A549 treated with DMSO at 1 μM for 4 hours (cell line): ENCODE data around the gene TBC1D17. TPM values are rescaled to one million over a fixed set of nuclear protein-coding genes. Genes with fewer than 3 reads are reported as not detected.

Experiments
- total RNA-seq: library from RNA; stranded (reverse); fragments of 200-300 nt; extraction: Qiagen RNA extraction; gene quantifications from 5 replicates; pipeline ENCODE4 v1.2.3, GENCODE V29; 2022; ENCODE audit warnings: low read depth

The TBC1D17 gene
- total RNA-seq, result 21.9 to 24.2 TPM (median 22.6 TPM) in 5 replicates

GRCh38 chr19:49877020-49877878, at the start of gene TBC1D17, which contains the start of gene AKT1S1:
TBC1D17 (plus strand) TSS chr19:49877702; CDS start chr19:49877724, 22 bp downstream.
AKT1S1 (minus strand) TSS chr19:49877355; CDS start chr19:49873295, 4,060 bp downstream.

GRCh38 chr19:49850487-49851342, 26.8 kb upstream of the TBC1D17 start, which contains the start of gene PTOV1:
PTOV1 (plus strand) TSS chr19:49851159.

GRCh38 chr19:49866933-49867782, 10.3 kb upstream of the TBC1D17 start, which contains the start of gene PNKP:
PNKP (minus strand) TSS chr19:49867576; CDS start chr19:49867204, 372 bp downstream.

GRCh38 chr19:49896863-49897621, 19.5 kb downstream of the TBC1D17 start, which contains the start of gene IL4I1:
IL4I1 (minus strand) TSS chr19:49896887; CDS start chr19:49896160, 727 bp downstream.

GRCh38 chr19:49929121-49929610, 51.7 kb downstream of the TBC1D17 start, which contains the start of the genes ATF5 and NUP62:
ATF5 (plus strand) TSS chr19:49929205; CDS start chr19:49930851, 1,646 bp downstream.
NUP62 (minus strand) TSS chr19:49929504; CDS start chr19:49909807, 19,697 bp downstream.

Other genes starting within 250 kb of the TBC1D17 start
- gene RRAS, start 237.6 kb upstream of the TBC1D17 start, total RNA-seq, result 83.1 to 125 TPM (median 114 TPM) in 5 replicates
- 41.9 to 71.4 TPM (median 66.3 TPM) in 5 replicates for gene SCAF1, start 235.5 kb upstream of the TBC1D17 start, total RNA-seq
- gene IRF3, start 211.8 kb upstream of the TBC1D17 start, total RNA-seq, result 86.3 to 119 TPM (median 102 TPM) in 5 replicates
- 58.3 to 77.0 TPM (median 67.6 TPM) in 5 replicates for gene BCL2L12, start 211.8 kb upstream of the TBC1D17 start, total RNA-seq
- gene PRMT1, start 200.4 kb upstream of the TBC1D17 start, total RNA-seq, result 373 to 457 TPM (median 431 TPM) in 5 replicates
- gene ADM5, start 188.1 kb upstream of the TBC1D17 start, total RNA-seq, result 4.0 to 7.6 TPM (median 5.7 TPM) in 5 replicates
- gene CPT1C, start 186.6 kb upstream of the TBC1D17 start, total RNA-seq, result 11.6 to 14.6 TPM (median 13.4 TPM) in 5 replicates
- 0.06 TPM in 1 of 5 replicates, not detected in the others for gene TSKS, start 114.4 kb upstream of the TBC1D17 start, total RNA-seq
- gene AP2A1, start 110.7 kb upstream of the TBC1D17 start, total RNA-seq, result 44.3 to 56.6 TPM (median 52.4 TPM) in 5 replicates
- 13.9 to 17.0 TPM (median 15.0 TPM) in 5 replicates for gene FUZ, start 64.4 kb upstream of the TBC1D17 start, total RNA-seq
- gene MED25, start 59.4 kb upstream of the TBC1D17 start, total RNA-seq, result 51.8 to 71.0 TPM (median 61.4 TPM) in 5 replicates
- 121 to 156 TPM (median 142 TPM) in 5 replicates for gene PTOV1, start 26.5 kb upstream of the TBC1D17 start, total RNA-seq
- 51.8 to 57.7 TPM (median 54.9 TPM) in 5 replicates for gene PNKP, start 10.1 kb upstream of the TBC1D17 start, total RNA-seq
- 75.5 to 121 TPM (median 104 TPM) in 5 replicates for gene AKT1S1, start 347 bp upstream of the TBC1D17 start, total RNA-seq
- 0.58 to 1.2 TPM (median 0.76 TPM) in 5 replicates for gene IL4I1, start 19.2 kb downstream of the TBC1D17 start, total RNA-seq
- gene ATF5, start 51.5 kb downstream of the TBC1D17 start, total RNA-seq, result 47.7 to 59.0 TPM (median 52.0 TPM) in 5 replicates
- gene NUP62, start 51.8 kb downstream of the TBC1D17 start, total RNA-seq, result 78.6 to 111 TPM (median 98.3 TPM) in 5 replicates
- not detected in 5 replicates for gene SIGLEC11, start 83.5 kb downstream of the TBC1D17 start, total RNA-seq
- gene VRK3, start 147.7 kb downstream of the TBC1D17 start, total RNA-seq, result 36.7 to 43.4 TPM (median 42.8 TPM) in 5 replicates
- 9.1 to 12.1 TPM (median 11.4 TPM) in 5 replicates for gene ZNF473, start 148.3 kb downstream of the TBC1D17 start, total RNA-seq